Ovary (tissue), 3 donors: Measurements from ENCODE around the gene COLQ.

Source experiments
- CTCF ChIP-seq, 3 donors: fragments of 450-650 bp in 2 of 3; fragments of 200-600 bp in 1 of 3; IDR thresholded peaks; one replicate each; pipeline versions ENCODE4 v1.5.1 to v1.8.0; 2016 to 2022; ENCODE audit warnings: antibody characterized with exemption in 3 of 3, mild to moderate bottlenecking in 1 of 3
- POLR2A ChIP-seq: fragments of 450-650 bp; IDR thresholded peaks from one replicate; pipeline ENCODE4 v1.6.1; 2017; ENCODE audit warnings: antibody characterized with exemption, mild to moderate bottlenecking, moderate library complexity
- donor health status: DM: no; HTN: no; CAD: no.

GRCh38 chr3:15549846-15550245 lies 28.3 kb upstream of the COLQ start:
- TF ChIP-seq POLR2A (no peak), CTCF (IDR thresholded peaks at IDR 0.05) (no peak)
